Tibial nerve (tissue), 4 donors: ENCODE measurements around the gene PRSS16. TPM values are rescaled to one million over a fixed set of nuclear protein-coding genes. Genes with fewer than 3 reads are reported as not detected.

ENCODE experiments used
- DNase-seq, 2 donors: peaks; one replicate each; pipeline ENCODE4 v3.0.0-alpha.2; 2019; ENCODE audit warnings: low spot score in 2 of 2
- H3K27ac ChIP-seq, 4 donors: fragments of 200-600 bp; sonication (generic) in 3 of 4; one replicate each; pipeline ENCODE4 v1.5.1; 2017 to 2019; ENCODE audit warnings: mild to moderate bottlenecking in 1 of 4
- H3K27me3 ChIP-seq, 2 donors: fragments of 200-600 bp; sonication (generic) in 1 of 2; one replicate each; pipeline versions ENCODE4 v1.5.1 to v1.6.0; 2017 to 2019
- H3K36me3 ChIP-seq, 3 donors: fragments of 200-600 bp; sonication (generic); one replicate each; pipeline ENCODE4 v1.5.1; 2018 to 2019
- H3K4me1 ChIP-seq, 4 donors: fragments of 200-600 bp; sonication (generic) in 3 of 4; one replicate each; pipeline ENCODE4 v1.5.1; 2017 to 2019
- H3K4me3 ChIP-seq, 4 donors: fragments of 200-600 bp; sonication (generic) in 3 of 4; one replicate each; pipeline ENCODE4 v1.5.1; 2017 to 2019; ENCODE audit warnings: mild to moderate bottlenecking in 1 of 4, moderate library complexity in 1 of 4
- H3K9me3 ChIP-seq, 4 donors: fragments of 200-600 bp; sonication (generic) in 3 of 4; one replicate each; pipeline ENCODE4 v1.5.1; 2017 to 2019
- EP300 ChIP-seq, 2 donors: sonication (generic); formaldehyde crosslinking; IDR thresholded peaks; one replicate each; pipeline ENCODE4 v1.6.1; 2017; ENCODE audit warnings: antibody characterized with exemption in 2 of 2, mild to moderate bottlenecking in 1 of 2
- POLR2A ChIP-seq, 2 donors: fragments of 450-650 bp; IDR thresholded peaks; one replicate each; pipeline ENCODE4 v1.6.1; 2017; ENCODE audit warnings: antibody characterized with exemption in 2 of 2, mild to moderate bottlenecking in 2 of 2, moderate library complexity in 2 of 2
- WGBS, 2 donors: methylation state at CpG; one replicate each; pipeline ENCODE4 v1.1.5; 2018; 5-methylcytosine and 5-hydroxymethylcytosine counted together
- total RNA-seq, 4 donors: library from RNA; depleted of rRNA; stranded (reverse); fragments of >200 nt; gene quantifications; one replicate each; pipeline ENCODE4 v1.1.0, GENCODE V29; 2016
- TF ChIP-seq, protein P1 (sequence below), 5 experiments: fragments of 200-600 bp in 3 of 5; fragments of 450-650 bp in 2 of 5; sonication (generic) in 3 of 5; IDR thresholded peaks; one replicate each; pipeline ENCODE4 v1.5.1; 2016 to 2019; ENCODE audit warnings: antibody characterized with exemption in 5 of 5, mild to moderate bottlenecking in 3 of 5, moderate library complexity in 2 of 5

The PRSS16 gene
- total RNA-seq, 4 donors from 2014 or later: not detected

GRCh38 chr6:27280064-27280539 is 32.6 kb downstream of the PRSS16 start:
- 1 to 2% methylated on average over 17 of the region's 17 CpGs for WGBS, 2 donors
- H3K27ac ChIP-seq: no peak overlapping the region

GRCh38 chr6:27280540-27281000 is 33.1 kb downstream of the PRSS16 start:
- H3K4me3 ChIP-seq: no peak overlapping the region
- TF ChIP-seq POLR2A (IDR thresholded peaks at IDR 0.05): no peak
- peaks cover 0 to 31% (median 0%) of the 10 kb centered on the region in 4 donors for H3K9me3 ChIP-seq
- WGBS, 2 donors: 4 to 10% methylated on average over 9 of the region's 9 CpGs
- H3K27me3 ChIP-seq: peaks cover 0 to 95% of the 10 kb centered on the region in 2 donors
- H3K36me3 ChIP-seq: no peaks in the 10 kb centered on the region
- peaks cover 0 to 8% (median 0%) of the 10 kb centered on the region in 4 donors for H3K4me1 ChIP-seq
- no peak overlapping the region for H3K27ac ChIP-seq
- DNase-seq: no peak

More at GRCh38 chr6:27280064-27280539, 32.6 kb downstream of the PRSS16 start:
- H3K36me3 ChIP-seq: no peaks in the 10 kb centered on the region
- TF ChIP-seq, protein P1, sequence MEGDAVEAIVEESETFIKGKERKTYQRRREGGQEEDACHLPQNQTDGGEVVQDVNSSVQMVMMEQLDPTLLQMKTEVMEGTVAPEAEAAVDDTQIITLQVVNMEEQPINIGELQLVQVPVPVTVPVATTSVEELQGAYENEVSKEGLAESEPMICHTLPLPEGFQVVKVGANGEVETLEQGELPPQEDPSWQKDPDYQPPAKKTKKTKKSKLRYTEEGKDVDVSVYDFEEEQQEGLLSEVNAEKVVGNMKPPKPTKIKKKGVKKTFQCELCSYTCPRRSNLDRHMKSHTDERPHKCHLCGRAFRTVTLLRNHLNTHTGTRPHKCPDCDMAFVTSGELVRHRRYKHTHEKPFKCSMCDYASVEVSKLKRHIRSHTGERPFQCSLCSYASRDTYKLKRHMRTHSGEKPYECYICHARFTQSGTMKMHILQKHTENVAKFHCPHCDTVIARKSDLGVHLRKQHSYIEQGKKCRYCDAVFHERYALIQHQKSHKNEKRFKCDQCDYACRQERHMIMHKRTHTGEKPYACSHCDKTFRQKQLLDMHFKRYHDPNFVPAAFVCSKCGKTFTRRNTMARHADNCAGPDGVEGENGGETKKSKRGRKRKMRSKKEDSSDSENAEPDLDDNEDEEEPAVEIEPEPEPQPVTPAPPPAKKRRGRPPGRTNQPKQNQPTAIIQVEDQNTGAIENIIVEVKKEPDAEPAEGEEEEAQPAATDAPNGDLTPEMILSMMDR (IDR thresholded peaks at IDR 0.05): no peak
- TF ChIP-seq POLR2A (IDR thresholded peaks at IDR 0.05) (no peak), EP300 (IDR thresholded peaks at IDR 0.05) (no peak)
- H3K4me1 ChIP-seq: peaks cover 0 to 8% (median 0%) of the 10 kb centered on the region in 4 donors
- DNase-seq: no peak
- peaks cover 0 to 95% of the 10 kb centered on the region in 2 donors for H3K27me3 ChIP-seq
- peaks cover 0 to 30% (median 0%) of the 10 kb centered on the region in 4 donors for H3K9me3 ChIP-seq
- no peak overlapping the region for H3K4me3 ChIP-seq

DNA sequence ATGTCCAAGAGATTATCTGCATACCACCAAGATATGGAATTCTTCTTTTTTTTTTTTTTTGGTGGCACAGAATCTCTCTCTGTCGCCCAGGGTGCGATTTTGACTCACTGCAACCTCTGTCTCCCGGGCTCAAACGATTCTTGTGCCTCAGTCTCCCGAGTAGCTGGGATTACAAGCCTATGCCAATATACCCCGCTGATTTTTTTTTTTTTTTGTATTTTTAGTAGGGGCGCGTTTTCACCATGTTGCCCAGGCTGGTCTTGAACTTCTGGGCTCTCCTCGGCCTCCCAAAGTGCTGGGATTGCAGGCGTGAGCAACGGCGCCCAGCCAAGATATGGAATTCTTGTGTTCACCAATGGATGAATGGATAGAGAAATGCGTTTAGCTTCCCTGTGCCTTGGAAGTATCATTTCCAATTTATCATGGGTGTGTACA is 33.6 kb downstream of the PRSS16 start:
- Histone ChIP-seq H3K4me3 (no peak overlapping the region), H3K36me3 (no peaks in the 10 kb centered on the region), H3K4me1 (peaks cover 0 to 8% (median 0%) of the 10 kb centered on the region in 4 donors), H3K27ac (no peak overlapping the region), H3K9me3 (peaks cover 0 to 33% (median 0%) of the 10 kb centered on the region in 4 donors), H3K27me3 (peaks cover 0 to 94% of the 10 kb centered on the region in 2 donors)
- no peak for DNase-seq
- TF ChIP-seq EP300 (IDR thresholded peaks at IDR 0.05) (no peak), POLR2A (IDR thresholded peaks at IDR 0.05) (no peak)
- TF ChIP-seq, protein P1 (IDR thresholded peaks at IDR 0.05): no peak
- 7 to 8% methylated on average over 12 to 13 of the region's 13 CpGs for WGBS, 2 donors

- Histone ChIP-seq H3K27me3 (peaks cover 0 to 94% of the 10 kb centered on the region in 2 donors), H3K9me3 (peaks cover 0 to 36% (median 0%) of the 10 kb centered on the region in 4 donors), H3K27ac (no peak overlapping the region), H3K4me3 (no peak overlapping the region), H3K4me1 (peaks cover 0 to 8% (median 0%) of the 10 kb centered on the region in 4 donors), H3K36me3 (no peaks in the 10 kb centered on the region)
- DNase-seq: no peak
- WGBS, 2 donors: 28 to 55% methylated on average over 1 of the region's 1 CpG
- TF ChIP-seq EP300 (IDR thresholded peaks at IDR 0.05): no peak
- no peak for TF ChIP-seq POLR2A (IDR thresholded peaks at IDR 0.05)
- TF ChIP-seq, protein P1 (IDR thresholded peaks at IDR 0.05): no peak
Measured at GRCh38 chr6:27281569-27281968, 34.1 kb downstream of the PRSS16 start.

GRCh38 chr6:27283279-27283678 is 35.8 kb downstream of the PRSS16 start:
- WGBS, 2 donors: 11 to 15% methylated on average over 16 of the region's 16 CpGs
- Histone ChIP-seq H3K4me1 (peaks cover 0 to 13% (median 0%) of the 10 kb centered on the region in 4 donors), H3K27me3 (peaks cover 0 to 95% of the 10 kb centered on the region in 2 donors), H3K4me3 (no peak overlapping the region), H3K9me3 (peaks cover 0 to 24% (median 0%) of the 10 kb centered on the region in 4 donors), H3K36me3 (no peaks in the 10 kb centered on the region), H3K27ac (no peak overlapping the region)
- TF ChIP-seq POLR2A (IDR thresholded peaks at IDR 0.05) (no peak), EP300 (IDR thresholded peaks at IDR 0.05) (no peak)
- TF ChIP-seq, protein P1 (IDR thresholded peaks at IDR 0.05): no peak
- no peak for DNase-seq
